ENCODE measurements around the gene PKP4. TPM values are rescaled to one million over a fixed set of nuclear protein-coding genes. Genes with fewer than 3 reads are reported as not detected.

PKP4 gene
- total and polyA plus RNA-seq, 9 of the 15 experiments (the other 6 are each of a cell fraction or from before 2014, with no cell fraction given): 24.6 to 99.1 (median 74.0) TPM

DNA sequence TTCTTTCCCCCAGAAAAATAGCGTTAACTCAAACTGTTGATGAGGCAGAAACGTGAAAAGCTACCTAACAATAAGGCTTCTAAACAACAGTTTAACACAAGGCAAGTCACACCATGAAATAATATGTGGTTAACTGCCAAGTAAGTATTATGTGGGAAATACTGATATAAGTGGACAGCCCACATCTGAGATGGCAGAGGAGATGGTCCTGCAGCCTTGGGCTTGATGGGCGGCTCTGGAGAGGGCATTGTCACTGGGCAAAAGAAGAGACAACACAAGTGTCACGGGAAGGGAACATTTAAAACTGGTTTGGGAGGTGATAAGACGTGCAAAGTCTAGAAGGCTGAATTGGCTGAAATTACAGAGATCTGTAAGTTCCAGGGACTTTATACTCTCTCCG, 147.2 kb downstream of the PKP4 start (continued):
- TF ChIP-seq ZNF12 (CRISPR knock-in tag; IDR thresholded peaks at IDR 0.05) (no peak), PHF20 (IDR thresholded peaks at IDR 0.05; ENCODE audit: partially characterized antibody) (no peak), SIRT6 (IDR thresholded peaks at IDR 0.05; ENCODE audit: low read depth, low read length) (no peak)

DNA sequence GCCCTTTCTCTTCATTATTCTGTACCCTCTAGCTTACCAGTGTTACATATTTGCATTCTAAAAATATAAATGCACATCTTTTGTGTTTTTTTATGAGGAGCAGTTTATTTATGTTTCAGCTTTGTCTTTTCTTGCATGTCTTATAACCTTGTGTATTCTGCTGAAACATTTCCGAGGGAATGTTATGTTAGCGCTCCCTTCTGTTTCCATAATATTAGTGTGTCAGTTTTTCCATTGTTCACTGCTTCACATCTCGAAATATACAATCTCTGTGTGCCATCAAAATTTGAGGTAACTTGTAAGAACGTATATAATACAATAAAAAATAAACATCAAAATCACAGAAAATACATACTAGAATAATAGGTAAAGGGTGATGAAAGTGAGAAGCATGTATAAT, 153.3 kb downstream of the PKP4 start:
- H3K27me3 ChIP-seq (ENCODE audit: control insufficient read depth in 2 of 2, insufficient read depth in 2 of 2, low read length in 2 of 2): no peaks in the 10 kb centered on the region
- no peak overlapping the region for H3K27ac ChIP-seq (ENCODE audit: extremely low read depth, low read depth, low read length)
- no TSS peak for BruUV-seq (replicated peaks)
- POLR2A ChIA-PET: interaction anchor here (1.8 kb wide), 1 partner anchor 9 kb away, joined by 14 read pairs; no protein-coding TSS in a partner anchor
- WGBS (ENCODE audit: insufficient coverage, low coverage, missing lambda C conversion rate): 95% methylated on average over 4 of the region's 4 CpGs
- H3K9me1 ChIP-seq (ENCODE audit: control insufficient read depth, insufficient read depth, low read length): no peaks in the 10 kb centered on the region
- TF ChIP-seq ZNF239 (CRISPR knock-in tag; IDR thresholded peaks at IDR 0.05) (no peak), DMBX1 (CRISPR knock-in tag; IDR thresholded peaks at IDR 0.05; ENCODE audit: borderline replicate concordance) (no peak), SP1 (CRISPR knock-in tag; IDR thresholded peaks at IDR 0.05) (no peak), HDAC2 (IDR thresholded peaks at IDR 0.05) (no peak), TSC22D4 (tag; IDR thresholded peaks at IDR 0.05) (no peak), NUFIP1 (IDR thresholded peaks at IDR 0.05; ENCODE audit: partially characterized antibody) (no peak), U2AF2 (optimal IDR thresholded peaks at IDR 0.05; ENCODE audit: low read depth, low read length) (no peak)
- TF ChIP-seq, protein P1, sequence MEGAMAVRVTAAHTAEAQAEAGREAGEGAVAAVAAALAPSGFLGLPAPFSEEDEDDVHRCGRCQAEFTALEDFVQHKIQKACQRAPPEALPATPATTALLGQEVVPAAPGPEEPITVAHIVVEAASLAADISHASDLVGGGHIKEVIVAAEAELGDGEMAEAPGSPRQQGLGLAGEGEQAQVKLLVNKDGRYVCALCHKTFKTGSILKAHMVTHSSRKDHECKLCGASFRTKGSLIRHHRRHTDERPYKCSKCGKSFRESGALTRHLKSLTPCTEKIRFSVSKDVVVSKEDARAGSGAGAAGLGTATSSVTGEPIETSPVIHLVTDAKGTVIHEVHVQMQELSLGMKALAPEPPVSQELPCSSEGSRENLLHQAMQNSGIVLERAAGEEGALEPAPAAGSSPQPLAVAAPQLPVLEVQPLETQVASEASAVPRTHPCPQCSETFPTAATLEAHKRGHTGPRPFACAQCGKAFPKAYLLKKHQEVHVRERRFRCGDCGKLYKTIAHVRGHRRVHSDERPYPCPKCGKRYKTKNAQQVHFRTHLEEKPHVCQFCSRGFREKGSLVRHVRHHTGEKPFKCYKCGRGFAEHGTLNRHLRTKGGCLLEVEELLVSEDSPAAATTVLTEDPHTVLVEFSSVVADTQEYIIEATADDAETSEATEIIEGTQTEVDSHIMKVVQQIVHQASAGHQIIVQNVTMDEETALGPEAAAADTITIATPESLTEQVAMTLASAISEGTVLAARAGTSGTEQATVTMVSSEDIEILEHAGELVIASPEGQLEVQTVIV (CRISPR knock-in tag; IDR thresholded peaks at IDR 0.05; ENCODE audit: borderline replicate concordance): no peak
- TF ChIP-seq, protein P2, sequence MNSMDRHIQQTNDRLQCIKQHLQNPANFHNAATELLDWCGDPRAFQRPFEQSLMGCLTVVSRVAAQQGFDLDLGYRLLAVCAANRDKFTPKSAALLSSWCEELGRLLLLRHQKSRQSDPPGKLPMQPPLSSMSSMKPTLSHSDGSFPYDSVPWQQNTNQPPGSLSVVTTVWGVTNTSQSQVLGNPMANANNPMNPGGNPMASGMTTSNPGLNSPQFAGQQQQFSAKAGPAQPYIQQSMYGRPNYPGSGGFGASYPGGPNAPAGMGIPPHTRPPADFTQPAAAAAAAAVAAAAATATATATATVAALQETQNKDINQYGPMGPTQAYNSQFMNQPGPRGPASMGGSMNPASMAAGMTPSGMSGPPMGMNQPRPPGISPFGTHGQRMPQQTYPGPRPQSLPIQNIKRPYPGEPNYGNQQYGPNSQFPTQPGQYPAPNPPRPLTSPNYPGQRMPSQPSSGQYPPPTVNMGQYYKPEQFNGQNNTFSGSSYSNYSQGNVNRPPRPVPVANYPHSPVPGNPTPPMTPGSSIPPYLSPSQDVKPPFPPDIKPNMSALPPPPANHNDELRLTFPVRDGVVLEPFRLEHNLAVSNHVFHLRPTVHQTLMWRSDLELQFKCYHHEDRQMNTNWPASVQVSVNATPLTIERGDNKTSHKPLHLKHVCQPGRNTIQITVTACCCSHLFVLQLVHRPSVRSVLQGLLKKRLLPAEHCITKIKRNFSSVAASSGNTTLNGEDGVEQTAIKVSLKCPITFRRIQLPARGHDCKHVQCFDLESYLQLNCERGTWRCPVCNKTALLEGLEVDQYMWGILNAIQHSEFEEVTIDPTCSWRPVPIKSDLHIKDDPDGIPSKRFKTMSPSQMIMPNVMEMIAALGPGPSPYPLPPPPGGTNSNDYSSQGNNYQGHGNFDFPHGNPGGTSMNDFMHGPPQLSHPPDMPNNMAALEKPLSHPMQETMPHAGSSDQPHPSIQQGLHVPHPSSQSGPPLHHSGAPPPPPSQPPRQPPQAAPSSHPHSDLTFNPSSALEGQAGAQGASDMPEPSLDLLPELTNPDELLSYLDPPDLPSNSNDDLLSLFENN (IDR thresholded peaks at IDR 0.05; ENCODE audit: low read depth in 2 of 2, low read length in 2 of 2): no peak
- TF ChIP-seq, protein P3, sequence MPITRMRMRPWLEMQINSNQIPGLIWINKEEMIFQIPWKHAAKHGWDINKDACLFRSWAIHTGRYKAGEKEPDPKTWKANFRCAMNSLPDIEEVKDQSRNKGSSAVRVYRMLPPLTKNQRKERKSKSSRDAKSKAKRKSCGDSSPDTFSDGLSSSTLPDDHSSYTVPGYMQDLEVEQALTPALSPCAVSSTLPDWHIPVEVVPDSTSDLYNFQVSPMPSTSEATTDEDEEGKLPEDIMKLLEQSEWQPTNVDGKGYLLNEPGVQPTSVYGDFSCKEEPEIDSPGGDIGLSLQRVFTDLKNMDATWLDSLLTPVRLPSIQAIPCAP (CRISPR knock-in tag; IDR thresholded peaks at IDR 0.05; ENCODE audit: borderline replicate concordance): no peak
- ATAC-seq (no peak), FAIRE-seq (no peak), DNase-seq (ENCODE audit: extremely low read depth in 1 of 4, low spot score in 3 of 4) (no peak)
- H3K4me2 ChIP-seq (ENCODE audit: insufficient read depth, low read length): no peak overlapping the region
- no peak overlapping the region for H2AFZ ChIP-seq (ENCODE audit: low read depth, low read length)
- H4K20me1 ChIP-seq (replicated peaks; ENCODE audit: control insufficient read depth, insufficient read depth, low read length): no peaks in the 10 kb centered on the region
- CTCF ChIA-PET (ENCODE audit: low intra/inter-chr PET ratio): no interaction called here
- intact Hi-C loops (cut with micrococcal nuclease) (loop anchor here (10.0 kb wide), 1 partner anchor 435 kb away; no protein-coding TSS in a partner anchor), in situ Hi-C loops (cut with MboI) (no loop called here)
- H3K79me2 ChIP-seq (ENCODE audit: control insufficient read depth, insufficient read depth, low read length): no peaks in the 10 kb centered on the region
- no peaks in the 10 kb centered on the region for H3K4me1 ChIP-seq (replicated peaks in 1 of 2; ENCODE audit: control insufficient read depth in 2 of 2, insufficient read depth in 2 of 2, low read length in 2 of 2)
- no peak overlapping the region for H3K4me3 ChIP-seq
- no peak overlapping the region for H3K9ac ChIP-seq (ENCODE audit: insufficient read depth in 1 of 2, low read depth in 2 of 2, low read length in 2 of 2)
- H3K9me3 ChIP-seq (replicated peaks; ENCODE audit: control insufficient read depth, insufficient read depth, low read depth, low read length): no peaks in the 10 kb centered on the region
- H3K36me3 ChIP-seq (ENCODE audit: control insufficient read depth, insufficient read depth, low read length): peaks cover 4% of the 10 kb centered on the region; the same call in 1 of the 3 replicates
